ENCODE results near the gene TOP3B.

The TOP3B gene

DNA sequence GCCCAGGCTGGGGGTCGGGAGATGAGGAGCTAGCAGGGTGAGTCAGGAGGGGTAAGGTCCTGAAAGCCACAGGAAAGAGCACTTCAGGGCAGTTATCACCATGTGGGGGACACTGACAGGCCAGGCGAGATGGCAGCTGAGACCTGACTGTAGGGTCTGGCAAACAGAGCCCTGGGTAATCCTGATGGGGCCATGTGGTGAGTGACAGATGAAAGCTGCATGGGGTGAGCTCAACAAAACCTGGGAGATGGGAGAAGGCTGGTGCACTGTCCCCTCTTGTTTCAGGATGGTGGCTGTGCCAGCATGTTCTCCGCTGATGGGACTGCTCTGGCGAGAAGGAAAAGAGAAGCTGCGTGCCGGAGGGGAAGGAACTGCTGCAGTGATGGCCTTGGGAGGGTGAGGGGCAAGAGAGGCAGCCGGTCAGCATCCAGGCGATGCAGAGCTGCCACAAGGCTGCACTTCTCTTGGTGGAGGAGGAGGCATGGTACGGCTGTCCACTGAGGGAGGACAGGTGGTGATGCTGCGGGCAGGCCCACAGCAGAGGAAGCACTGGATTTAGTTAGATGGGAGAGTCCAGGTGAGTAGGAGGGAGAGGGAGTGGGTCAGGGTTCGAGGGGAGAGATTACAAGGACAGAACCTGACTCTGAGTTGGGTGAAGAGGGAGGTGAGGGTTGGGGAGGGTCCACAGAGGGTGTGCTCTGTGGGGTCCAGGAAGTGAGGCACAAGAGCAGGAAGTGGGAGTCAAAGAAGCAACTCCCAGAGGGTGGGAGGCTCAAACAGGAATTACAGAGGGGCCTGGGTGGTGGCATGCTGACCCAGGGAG is 3.8 kb downstream of the TOP3B start:
- no peak for DNase-seq

DNA sequence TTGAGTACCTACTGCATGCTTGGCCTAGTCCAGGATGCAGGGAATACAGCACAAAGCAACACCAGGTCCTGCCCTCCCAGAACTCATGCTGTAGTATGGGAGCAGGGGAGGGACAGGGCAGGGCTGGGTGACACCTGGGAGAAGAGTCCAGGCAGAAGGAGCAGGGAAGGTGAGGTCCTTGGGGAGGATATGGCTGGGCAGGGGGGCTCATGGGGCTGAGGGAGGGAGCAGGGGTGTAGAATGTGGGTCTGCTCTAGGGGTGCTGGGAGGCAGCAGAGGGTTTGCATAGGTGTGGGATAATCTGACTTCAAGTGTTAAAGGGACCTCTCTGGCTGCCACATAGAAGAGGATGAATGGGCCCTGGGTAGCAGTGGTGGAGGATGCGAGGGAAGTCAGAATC is 4.8 kb downstream of the TOP3B start:
- no peak for DNase-seq

DNA sequence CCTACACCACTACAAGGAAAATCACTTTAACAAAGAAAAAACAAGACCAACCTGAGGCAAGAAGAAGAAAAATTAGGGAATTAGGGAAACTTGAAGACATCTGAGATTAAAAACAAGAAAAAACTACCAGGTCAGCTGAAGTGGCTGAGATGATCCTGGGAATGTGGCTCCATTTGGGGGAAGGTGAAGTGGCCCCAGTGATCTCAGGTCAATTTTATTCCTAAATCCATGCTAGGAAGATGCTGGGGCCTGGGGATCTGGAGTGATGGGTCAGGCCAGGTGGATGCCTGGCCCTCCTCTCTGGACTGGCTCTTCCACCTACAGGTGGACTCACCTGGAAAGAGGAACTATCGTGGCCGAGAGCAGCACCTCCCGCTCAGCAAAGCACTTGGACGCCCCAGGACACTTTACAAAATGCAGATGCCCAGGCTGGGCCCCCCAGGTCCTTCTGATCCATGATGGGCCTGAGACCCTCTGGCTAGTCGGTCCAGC is 6.7 kb downstream of the TOP3B start:
- DNase-seq = no peak

DNA sequence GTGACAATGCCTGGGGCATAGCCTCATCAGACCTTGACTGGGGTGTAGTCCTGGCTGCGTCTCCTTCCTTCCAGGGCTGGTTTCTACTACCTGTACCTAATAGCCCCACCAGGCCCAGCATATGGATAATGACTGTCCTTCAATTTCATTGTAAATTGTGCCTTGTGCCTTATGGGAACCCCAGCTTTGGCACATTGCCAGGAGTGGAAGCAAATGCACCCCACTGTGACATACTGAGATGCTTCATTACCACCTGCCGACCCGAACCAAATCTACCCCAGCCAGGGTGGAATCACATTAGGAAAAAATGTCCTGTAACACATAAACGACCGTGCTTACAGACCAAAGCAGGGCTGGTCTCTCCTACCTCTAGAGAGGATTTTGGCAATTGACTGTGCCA is 7.3 kb downstream of the TOP3B start:
- no peak for DNase-seq

DNA sequence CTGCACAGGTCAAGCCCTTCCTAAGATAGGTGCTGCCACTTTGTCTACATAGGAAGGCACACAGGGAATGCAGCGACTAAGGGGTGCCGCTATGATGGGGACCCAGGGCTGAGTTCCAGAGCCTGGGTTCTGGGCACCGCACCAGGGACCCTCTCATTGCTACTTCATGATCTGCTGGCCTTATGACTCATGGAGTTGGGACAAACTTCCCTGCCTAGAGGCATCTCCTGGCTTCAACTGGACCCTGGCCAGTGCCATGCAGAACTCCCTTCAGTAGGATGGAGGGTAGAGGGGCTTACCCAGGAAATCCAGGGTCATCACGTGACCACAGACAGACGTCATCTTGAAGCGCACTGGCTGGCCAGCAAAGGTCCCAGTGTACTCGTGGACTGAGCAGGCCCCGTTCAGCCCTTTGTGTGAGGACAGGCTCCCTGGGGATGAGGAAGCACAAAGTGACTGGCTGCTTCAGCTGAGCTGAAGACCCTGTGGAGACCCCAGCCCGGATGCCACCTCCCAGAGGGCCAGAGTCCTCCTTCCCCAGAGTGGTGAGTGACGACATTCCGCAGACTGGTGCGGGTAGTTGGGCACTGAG is 8.4 kb downstream of the TOP3B start:
- DNase-seq = no peak

DNA sequence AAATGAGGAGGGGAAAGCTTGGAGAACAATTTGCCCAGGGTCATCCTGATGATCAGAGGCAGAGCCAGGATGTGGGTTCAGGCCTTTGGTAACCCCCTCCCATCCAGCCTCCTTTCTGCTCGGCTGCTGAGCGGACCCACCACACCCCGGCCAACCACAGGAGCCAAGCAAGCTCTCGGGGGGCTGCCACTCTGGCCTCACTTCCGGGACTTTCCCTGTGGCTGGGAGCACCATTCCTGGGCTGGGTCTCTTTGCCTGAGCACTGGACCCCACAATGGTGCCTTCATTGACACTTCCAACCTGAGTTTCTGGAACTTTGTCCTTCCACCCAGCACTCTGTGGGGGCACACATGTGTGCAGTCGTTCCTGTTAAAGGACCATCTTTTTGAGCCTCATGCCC is 9.8 kb downstream of the TOP3B start:
- DNase-seq = no peak

DNA sequence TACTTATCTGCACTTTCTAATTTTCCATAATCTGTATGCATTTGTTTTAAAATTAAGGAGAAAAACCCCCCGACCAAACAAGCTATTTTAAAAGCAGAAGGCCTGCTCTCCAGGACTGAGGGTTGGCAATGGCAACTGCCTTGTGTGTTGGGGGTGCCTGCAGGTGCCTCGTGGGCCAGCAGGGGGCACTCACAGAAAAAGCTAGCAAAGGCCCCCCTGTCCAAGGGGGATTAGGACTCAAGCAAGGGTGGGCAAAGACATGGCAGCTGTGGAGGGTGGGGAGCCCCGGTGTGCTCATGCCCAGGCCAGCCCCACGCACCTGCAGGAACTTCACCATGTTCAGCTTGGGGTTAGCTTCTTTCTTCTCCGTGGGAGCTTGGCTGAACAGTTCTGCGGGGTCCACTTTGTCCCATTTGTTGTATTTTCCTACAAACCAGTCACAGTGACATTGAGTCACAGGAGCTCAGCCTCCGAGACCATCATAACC is 10.3 kb downstream of the TOP3B start:
- DNase-seq = no peak

DNA sequence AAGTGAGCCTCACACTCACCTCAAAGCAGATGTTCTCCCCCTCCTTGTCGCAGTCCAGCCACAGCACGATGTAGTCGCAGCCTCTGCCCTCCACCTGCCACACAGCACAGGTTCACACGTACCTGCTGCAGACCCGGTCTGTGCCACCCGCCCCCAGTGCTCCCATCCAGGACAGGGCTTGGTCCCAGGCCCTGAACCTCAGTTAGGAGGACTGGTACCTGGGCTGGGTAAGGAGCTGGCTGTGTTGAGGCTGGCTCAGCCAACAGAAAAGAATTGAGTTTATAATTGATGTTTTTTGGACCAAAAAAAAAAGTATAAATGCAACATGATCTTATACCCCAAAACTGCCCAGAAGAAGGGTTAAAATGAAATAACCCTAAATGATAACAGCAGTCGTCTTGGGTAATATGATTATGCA is 10.7 kb downstream of the TOP3B start:
- no peak for DNase-seq

DNA sequence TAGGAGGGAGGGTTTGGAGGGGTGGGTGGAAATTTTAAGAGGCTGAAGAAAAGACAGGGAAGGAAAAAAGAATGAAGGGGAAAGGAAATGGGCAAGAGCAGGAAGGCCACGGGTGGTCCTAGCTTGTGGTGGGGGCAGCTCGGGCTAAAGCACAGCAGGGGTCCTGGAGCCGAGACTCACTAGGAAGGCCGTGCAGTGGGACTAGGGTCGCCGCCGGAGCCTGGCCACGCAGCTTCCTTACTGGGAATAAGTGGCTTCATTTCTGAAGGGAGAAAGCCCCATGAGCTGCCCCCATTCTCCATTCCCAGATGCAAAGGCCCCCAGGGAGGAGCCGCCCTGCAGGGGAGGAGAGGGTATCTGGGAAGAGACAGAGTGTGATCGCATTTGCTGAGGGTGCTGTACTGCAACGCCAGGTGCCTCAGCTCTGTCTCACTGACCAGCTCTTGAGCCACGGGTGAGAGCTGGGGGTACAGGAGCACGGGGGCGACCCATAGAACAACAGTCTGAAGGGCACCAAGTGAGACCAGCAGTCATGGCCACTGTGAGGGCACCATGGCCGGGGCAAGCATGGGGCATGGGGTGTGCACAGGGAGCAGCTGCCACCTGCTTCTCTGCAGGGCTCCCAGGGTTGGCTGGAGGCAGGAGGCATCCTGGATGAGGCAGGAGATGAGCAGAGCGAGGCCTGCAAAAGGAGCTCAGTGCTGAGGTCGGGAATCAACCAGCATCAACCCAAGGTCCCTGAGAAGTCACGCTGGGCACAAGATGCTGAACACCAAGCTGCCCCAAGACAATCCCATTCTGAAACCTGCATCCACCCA is 11.6 kb downstream of the TOP3B start:
- DNase-seq = no peak

DNA sequence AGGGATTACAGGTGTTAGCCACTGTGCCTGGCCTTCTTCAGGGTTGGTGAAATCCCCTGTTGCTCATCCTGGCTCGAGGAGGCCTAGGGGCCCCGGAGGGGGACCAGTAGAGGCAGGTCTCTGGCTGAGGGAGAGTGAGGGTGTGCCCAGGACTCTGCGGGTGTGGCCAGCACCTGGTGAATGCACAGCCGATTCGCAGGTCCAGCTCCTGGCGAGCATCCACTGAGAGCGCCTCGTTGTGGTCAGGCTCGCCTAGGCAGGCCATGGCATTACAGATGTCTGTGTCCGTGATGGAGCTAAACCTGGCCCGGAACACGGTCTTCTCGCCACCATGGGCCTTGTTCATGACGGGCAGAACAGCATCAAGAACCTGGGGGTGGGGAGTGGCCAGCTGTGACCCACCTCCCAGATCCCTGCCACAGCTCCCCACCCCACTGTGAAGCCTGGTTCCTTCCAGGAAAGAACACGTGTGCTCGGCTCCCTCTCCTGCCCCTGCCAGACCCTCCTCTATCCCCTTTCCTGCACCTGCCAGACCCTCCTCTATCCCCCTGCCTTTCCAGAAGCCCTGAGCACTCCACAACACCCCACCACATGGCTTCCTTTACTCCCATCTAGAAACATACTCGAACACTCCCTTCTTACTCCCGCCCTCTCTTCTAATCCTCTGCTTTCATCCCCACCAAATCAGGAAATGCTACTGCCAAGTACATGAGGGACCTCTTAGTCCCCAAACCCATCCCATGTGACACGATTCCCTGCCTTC is 12.4 kb downstream of the TOP3B start:
- DNase-seq = no peak

DNA sequence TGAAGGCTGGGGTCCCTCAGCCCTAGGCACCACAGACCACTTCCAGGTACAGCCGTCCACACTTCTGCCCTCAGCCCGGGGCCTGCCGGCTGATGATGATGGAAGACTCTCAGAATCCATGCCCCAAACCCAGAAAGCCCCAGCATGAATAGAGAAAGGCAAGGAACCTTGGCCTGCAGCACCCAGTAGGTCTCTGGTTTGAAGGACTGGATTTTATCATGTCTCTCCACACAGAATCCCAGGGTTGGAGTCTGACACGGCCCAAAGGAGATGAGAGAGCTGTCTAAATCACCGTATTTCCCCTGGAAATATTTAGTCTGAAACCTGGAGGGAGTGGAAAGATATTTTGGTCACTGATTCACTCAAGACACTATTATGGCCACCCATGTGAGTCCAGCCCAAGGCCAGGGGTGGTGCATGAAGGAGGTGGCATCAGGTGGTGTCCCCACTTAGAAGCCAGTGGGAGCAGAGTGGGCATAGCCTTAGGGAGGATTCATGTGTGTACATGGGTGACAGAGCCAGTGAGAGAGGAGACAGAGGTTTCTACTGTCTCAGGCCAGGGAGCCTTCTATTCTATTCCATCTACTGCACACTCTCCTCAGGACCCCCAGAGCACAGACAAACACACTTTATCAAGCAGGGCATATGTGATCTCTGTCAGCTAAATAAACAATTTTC is 14.0 kb downstream of the TOP3B start:
- no peak for DNase-seq

DNA sequence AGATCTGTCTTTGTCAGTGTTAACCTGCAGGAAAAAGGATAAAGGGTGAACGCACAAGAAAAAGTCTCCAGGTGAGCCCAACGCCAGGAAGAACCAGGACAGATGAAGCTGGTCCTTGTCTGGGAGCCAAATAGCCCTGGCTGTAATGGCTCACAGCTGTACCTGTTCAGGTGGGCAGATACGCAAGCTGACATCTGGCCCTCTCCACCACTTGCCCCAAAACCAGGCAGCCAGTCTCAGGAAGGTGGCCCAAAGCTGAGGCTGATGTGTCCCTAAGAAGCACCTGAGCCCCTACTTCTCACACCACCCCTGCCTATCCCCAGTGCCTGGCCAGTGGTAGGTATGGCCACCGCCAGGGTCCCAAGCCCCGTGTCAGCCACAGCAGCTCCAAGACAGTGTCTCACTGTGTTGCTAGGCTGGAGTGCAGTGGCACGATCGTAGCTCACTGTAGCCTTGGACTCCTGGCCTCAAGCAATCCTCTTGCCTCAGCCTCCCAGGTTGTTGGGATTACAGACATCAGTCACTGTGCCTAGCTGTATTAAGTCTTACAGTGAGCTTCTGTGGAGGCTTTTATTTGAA is 14.8 kb downstream of the TOP3B start:
- no peak for DNase-seq

DNA sequence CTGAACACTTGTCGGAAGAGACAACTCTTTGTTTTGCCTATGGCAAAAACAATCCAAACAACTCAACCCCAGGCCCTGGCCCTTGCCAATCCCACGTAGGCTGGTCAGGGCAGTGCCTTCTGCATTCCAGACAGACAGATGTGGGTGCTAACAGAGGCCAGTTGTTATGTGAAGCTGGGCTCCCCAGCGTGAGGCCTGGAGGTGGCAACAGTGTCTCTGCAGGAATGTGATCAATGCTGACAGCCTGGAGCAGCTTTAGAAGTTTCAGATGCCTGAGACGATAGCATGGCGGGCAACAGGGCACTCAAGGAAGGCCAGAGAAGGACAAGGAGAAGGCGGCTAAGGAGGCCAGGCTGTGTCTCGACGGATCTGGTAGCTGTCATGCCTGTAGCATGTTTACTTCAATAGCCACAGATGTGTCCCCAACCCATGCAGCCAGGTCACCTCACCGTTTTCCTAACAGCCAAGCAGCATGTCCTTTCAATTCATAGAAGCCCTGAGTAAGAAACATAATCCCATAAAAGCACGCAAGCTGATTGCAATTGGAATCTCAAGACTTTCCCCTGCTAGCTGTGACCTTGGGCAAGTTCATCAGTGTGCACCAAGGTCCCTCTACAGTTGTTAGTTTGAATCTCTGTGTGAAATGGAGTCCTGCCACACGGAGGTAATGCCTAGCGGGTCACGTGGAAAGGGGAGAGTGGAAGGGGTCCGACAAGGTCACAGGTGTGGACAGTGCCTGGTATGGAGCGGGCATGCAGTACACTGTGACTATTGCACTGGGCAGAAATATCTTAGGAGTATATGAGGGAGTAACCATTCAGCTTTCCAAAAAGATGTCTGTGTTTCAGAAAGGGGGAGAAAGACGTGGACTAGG is 15.7 kb downstream of the TOP3B start:
- DNase-seq = no peak

DNA sequence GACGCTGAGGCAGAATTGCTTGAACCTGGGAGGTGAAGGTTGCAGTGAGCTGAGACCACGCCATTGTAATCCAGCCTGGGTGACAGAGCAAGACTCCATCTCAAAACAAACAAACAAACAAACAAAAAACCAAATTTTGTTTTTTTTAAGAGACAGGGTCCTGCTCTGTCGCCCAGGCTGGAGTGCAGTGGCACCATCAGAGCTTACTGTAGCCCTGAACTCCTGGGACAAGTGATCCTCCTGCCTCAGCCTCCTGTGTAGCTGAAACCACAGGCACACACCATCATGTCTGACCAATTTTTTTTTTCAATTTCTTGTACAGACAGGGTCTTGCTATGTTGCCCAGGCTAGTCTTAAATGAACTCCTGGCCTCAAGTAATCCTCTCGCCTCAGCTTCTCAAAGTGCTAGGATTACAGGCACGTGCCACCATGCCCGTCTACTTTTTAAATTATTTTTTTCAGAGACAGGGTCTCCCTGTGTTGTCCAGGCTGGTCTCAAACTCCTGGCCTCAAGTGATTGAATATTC is 16.8 kb downstream of the TOP3B start:
- DNase-seq = no peak

DNA sequence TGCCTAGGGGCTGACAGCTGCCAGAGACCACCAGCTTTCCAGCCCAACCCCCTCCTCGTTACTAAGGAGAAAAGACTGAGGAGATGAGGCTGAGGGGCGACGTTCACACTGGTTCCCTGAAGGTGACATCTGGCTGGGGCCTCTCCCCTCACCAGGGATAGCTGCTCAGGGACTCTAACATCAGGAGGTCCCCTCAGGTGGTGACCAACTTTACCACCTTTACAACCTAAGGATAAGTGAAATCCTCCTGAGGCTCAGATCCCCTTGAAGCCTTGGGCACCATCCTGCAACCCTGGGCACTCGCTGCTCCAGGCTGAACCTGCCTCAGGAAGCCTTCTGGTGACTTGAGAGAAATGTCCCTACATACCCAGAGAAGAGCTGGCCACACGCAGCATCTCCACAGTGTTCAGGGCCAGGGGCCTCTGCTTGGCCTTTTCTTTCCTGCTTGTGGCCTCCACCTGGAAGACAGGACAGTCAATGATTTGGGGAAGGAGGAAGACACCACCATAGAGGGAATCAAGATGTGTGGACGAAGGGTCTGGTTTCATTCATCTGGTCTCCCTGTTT is 17.6 kb downstream of the TOP3B start:
- no peak for DNase-seq

DNA sequence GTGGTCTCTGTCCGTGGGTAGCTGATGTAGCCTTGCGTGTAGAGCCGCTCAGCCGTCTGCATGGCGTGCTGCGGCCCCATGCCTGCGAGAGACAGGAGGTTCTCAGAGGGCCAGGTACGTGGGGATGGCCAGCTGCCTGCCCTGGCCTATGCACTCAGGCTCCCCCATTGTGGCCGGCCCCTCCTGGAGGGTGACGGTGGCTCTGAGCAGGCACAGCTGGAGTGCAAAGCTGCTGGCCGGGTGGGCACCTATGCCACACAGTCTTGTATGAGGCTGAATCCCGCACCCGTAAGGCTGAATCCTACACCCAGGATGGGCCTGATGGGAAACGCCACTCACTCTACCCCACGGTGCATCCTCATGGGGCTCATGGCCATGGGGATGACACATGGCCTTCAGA is 18.4 kb downstream of the TOP3B start:
- no peak for DNase-seq

DNA sequence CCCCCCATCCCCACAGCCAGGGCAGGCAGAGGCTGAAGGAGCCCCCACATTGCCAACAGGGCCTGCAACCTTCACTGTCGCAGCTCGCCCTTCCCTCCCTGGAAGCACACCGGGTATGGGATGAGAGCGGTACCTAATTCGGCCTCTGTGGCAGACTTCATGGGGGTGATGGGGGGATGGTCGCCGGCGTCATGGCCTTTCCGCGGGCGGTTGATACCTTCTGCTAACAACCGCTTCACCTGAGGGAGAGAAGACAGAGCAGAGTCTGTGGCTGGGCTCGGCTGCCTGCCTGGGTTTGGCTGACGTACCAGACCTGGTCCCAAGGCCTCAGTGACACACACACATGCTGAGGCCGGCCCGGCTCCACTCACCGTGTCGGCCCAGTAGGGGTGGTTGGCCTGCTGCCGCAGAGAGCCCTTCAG is 18.8 kb downstream of the TOP3B start:
- DNase-seq = no peak

DNA sequence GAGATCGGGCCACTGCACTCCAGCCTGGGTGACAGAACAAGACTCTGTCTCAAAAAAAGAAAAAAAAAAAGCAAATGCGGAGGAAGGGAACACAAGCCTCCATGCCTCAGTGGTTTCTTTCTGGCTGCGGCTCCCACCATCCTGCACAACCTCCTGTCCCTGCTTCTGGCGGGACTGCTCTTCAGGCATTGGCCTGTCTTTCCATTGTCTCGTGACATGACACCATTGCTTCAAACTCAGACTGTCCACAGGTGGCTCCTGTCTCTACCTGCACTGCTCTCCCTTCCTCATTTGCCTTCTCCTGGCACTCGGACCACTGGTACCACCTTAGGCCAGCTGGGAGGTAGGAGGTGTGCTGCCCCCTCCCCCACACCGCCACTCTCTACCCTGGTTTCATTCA is 19.3 kb downstream of the TOP3B start:
- DNase-seq = no peak

DNA sequence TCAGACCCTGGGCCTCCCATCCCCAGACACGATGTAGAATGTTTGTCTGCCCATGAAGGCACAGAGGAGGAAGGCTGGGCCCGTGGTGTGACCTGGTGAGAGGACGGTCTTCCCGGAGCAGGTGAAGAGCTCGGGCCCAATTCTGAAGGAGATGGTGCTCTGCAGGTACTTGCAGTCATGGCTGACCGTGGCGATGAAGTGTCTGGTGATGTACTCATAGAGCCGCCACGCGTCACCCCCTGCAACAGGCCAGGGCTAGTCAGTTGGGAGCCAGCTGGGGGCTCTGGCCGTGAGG is 20.0 kb downstream of the TOP3B start:
- no peak for DNase-seq

DNA sequence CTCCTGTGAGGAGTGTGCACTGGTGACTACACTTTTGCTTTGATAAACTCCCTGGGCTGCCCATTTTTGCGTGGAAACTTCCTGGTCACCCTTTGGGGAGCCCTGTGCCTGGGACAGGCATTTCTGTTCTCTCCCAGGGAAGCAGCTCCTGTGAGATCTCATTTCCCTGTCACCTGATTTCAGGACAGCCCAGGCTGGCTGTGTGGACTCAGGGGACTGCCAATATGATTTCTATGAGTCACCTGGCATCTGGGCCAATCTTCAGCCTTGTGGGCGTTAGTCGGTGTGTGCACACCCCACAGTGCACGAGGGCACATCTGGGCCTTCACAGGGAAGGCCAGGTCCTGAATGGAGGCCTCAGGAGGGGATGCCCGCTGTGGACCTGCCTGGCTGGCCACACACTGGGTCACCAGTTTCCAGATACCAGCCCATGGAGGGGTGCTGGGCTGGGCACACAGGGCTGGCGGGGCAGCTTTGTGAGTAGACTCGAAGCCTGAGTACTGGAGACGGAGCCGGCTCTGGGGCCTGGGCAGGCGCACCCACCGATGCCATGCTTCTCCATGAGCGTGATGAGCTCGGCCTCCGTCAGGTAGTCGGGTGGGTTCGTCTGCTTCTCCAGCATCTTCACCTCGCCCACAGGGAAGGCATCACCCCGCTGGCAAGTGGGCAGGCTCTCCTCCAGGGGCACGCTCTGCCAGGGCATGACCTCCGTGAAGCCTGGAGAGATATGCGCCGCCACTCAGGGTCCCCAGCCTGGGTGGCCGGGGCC is 20.5 kb downstream of the TOP3B start:
- no peak for DNase-seq
